ENCODE measurements around the gene MEIOC.
"Not testable (repeated sequence)": the region's sequence is repeated elsewhere in the genome, so short reads cannot be mapped to it uniquely, and the experiment has no call there.

MEIOC gene

DNA sequence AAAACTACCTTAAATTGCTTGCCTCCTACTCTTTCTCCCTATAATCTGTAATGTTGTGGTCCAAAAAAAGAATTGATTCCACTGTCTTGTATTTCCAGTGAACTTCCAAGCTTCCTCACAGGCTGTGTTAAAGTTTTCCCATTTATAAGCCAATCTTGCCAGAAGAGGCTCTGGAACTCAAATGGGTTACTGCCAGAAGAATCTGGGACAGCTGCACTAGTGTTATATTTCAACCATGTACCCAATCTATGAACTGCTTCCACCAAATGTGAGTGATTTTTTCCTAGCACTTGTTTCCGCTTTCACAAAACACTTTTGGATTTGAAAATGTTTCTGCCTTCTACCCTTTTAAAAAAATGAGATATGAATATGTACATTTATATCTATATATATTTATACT is 31.5 kb downstream of the MEIOC start:
- H3K4me3 ChIP-seq (ENCODE audit: low read depth, low read length) = no peak overlapping the region
- DNase-seq (ENCODE audit: low read depth) = no peak
- TF ChIP-seq, protein P1, sequence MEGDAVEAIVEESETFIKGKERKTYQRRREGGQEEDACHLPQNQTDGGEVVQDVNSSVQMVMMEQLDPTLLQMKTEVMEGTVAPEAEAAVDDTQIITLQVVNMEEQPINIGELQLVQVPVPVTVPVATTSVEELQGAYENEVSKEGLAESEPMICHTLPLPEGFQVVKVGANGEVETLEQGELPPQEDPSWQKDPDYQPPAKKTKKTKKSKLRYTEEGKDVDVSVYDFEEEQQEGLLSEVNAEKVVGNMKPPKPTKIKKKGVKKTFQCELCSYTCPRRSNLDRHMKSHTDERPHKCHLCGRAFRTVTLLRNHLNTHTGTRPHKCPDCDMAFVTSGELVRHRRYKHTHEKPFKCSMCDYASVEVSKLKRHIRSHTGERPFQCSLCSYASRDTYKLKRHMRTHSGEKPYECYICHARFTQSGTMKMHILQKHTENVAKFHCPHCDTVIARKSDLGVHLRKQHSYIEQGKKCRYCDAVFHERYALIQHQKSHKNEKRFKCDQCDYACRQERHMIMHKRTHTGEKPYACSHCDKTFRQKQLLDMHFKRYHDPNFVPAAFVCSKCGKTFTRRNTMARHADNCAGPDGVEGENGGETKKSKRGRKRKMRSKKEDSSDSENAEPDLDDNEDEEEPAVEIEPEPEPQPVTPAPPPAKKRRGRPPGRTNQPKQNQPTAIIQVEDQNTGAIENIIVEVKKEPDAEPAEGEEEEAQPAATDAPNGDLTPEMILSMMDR (IDR thresholded peaks at IDR 0.05; ENCODE audit: control insufficient read depth, extremely low read depth, insufficient read depth) = no peak

DNA sequence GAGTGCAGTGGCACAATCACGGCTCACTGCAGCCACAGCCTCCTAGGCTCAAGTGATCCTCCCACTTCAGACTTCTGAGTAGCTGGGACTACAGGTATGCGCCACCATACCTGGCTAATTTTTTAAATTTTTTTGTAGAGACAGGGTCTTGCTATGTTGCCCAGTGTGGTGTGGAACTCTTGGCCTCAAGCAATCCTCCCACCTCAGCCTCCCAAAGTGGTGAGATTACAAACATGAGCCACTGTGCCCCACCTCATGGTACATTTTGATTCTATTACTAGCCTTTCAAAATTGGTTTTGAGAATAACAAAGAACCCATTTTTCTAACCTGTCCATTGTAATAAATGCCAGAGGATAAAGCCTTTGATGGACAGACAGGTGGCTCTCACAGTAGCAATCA is 31.9 kb downstream of the MEIOC start:
- TF ChIP-seq, protein P1 (IDR thresholded peaks at IDR 0.05; ENCODE audit: control insufficient read depth, extremely low read depth, insufficient read depth) = no peak
- no peak for DNase-seq (ENCODE audit: low read depth)
- H3K4me3 ChIP-seq (ENCODE audit: low read depth, low read length) = peak overlapping the region; percentile 98

GRCh38 chr17:44688675-44689476 is 32.6 kb downstream of the MEIOC start:
- no peak for DNase-seq (ENCODE audit: low read depth)

GRCh38 chr17:44689477-44690217 is 33.4 kb downstream of the MEIOC start, which contains the start of gene CCDC43:
Gene CCDC43 (minus strand): TSS chr17:44689776. CDS start chr17:44689753, 23 bp downstream.
- TF ChIP-seq, protein P1 (IDR thresholded peaks at IDR 0.05; ENCODE audit: control insufficient read depth, extremely low read depth, insufficient read depth) = no peak
- peak; percentile 84 for DNase-seq (ENCODE audit: low read depth)
- peak within 1 kb of the TSS; percentile 98 for H3K4me3 ChIP-seq (ENCODE audit: low read depth, low read length)

More at GRCh38 chr17:44688675-44689476, 32.6 kb downstream of the MEIOC start:
- H3K4me3 ChIP-seq (ENCODE audit: low read depth, low read length) = peak overlapping the region; percentile 98
- TF ChIP-seq, protein P1 (IDR thresholded peaks at IDR 0.05; ENCODE audit: control insufficient read depth, extremely low read depth, insufficient read depth) = no peak

DNA sequence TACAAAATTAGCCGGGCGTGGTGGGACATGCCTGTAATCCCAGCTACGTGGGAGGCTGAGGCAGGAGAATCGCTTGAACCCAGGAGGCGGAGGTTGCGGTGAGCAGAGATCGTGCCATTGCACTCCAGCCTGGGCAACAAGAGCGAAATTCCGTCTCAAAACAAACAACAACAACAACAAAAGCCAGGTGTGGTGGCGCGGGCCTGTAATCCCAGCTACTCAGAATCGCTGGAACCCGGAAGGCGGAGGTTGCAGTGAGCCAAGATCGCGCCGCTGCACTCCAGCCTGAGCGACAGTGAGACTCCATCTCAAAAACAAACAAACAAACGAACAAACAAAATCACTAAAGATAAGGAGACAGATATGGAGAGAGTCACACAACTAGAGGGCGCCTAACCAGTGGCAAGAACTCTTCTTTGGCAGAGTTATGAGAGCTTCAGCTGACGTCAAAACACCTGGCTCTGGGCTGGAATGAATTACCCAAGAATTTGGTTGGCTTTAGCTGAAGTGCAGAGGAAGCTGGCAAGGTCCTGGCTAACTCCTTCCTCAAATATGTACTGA is 34.6 kb downstream of the MEIOC start:
- DNase-seq (ENCODE audit: low read depth) = peak; percentile 91
- H3K4me3 ChIP-seq (ENCODE audit: low read depth, low read length) = peak overlapping the region; percentile 98
- TF ChIP-seq, protein P1 (IDR thresholded peaks at IDR 0.05; ENCODE audit: control insufficient read depth, extremely low read depth, insufficient read depth) = peak; percentile 44

GRCh38 chr17:44693609-44694008 is 37.3 kb downstream of the MEIOC start:
- no peak for DNase-seq (ENCODE audit: low read depth)
- TF ChIP-seq, protein P1 (IDR thresholded peaks at IDR 0.05; ENCODE audit: control insufficient read depth, extremely low read depth, insufficient read depth) = no peak
- no peak overlapping the region for H3K4me3 ChIP-seq (ENCODE audit: low read depth, low read length)

DNA sequence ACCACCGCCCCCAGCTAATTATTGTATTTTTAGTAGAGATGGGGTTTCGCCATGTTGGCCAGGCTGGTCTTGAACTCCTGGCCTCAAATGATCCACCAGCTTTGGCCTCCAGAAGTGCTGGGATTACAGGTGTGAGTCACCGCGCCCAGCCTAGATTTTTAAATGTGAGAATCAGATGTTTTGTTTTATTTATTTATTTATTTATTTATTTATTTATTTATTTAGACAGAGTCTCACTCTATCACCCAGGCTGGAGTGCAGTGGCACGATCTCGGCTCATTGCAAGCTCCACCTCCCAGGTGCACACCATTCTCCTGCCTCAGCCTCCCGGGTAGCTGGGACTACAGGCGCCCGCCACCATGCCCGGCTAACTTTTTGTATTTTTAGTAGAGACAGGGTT is 44.0 kb downstream of the MEIOC start:
- not testable (repeated sequence) for DNase-seq (ENCODE audit: low read depth); H3K4me3 ChIP-seq (ENCODE audit: low read depth, low read length)

All from LNCaP clone FGC (cell line).